ENCODE results near the gene YIPF3.
A peak's percentile ranks its signal among the peaks of the same experiment; 100 is the strongest.

- TF ChIP-seq CTCF (IDR thresholded peaks at IDR 0.05) = no peak
- peak in 1 of 4 donors; percentile 25 for TF ChIP-seq POLR2A (IDR thresholded peaks at IDR 0.05)
- TF ChIP-seq POLR2AphosphoS5 (IDR thresholded peaks at IDR 0.05) = peak; percentile 47 to 88 (median 49)
- peak; percentile 9 for TF ChIP-seq EP300 (IDR thresholded peaks at IDR 0.05)
Measured at GRCh38 chr6:43516697-43517504, at the start of gene YIPF3, which contains the start of gene POLR1C.
